Peyer's patch (tissue), 4 donors: ENCODE measurements around the gene HLA-C. TPM values are rescaled to one million over a fixed set of nuclear protein-coding genes. Genes with fewer than 3 reads are reported as not detected.
A peak's percentile ranks its signal among the peaks of the same experiment; 100 is the strongest.
"Not testable (repeated sequence)": the region's sequence is repeated elsewhere in the genome, so short reads cannot be mapped to it uniquely, and the experiment has no call there.

Experiments used
- DNase-seq, 3 donors: peaks; one replicate each; pipeline ENCODE4 v3.0.0-alpha.2; 2017 to 2019
- H3K27ac ChIP-seq, 4 donors: fragments of 200-600 bp; sonication (generic); one replicate each; pipeline ENCODE4 v1.5.1; 2016 to 2019
- H3K27me3 ChIP-seq, 2 donors: fragments of 200-600 bp; sonication (generic); one replicate each; pipeline ENCODE4 v1.5.1; 2019
- H3K36me3 ChIP-seq, 3 donors: fragments of 200-600 bp; sonication (generic); one replicate each; pipeline ENCODE4 v1.5.1; 2016 to 2019
- H3K4me1 ChIP-seq, 4 donors: fragments of 200-600 bp; sonication (generic); one replicate each; pipeline ENCODE4 v1.5.1; 2016 to 2019
- H3K4me3 ChIP-seq, 4 donors: fragments of 200-600 bp; sonication (generic); 1 replicate in 3 of 4; 2 replicates in 1 of 4; pipeline ENCODE4 v1.5.1; 2016 to 2019; ENCODE audit warnings: mild to moderate bottlenecking in 1 of 4
- H3K9me3 ChIP-seq, 4 donors: fragments of 200-600 bp; sonication (generic); one replicate each; pipeline ENCODE4 v1.5.1; 2016 to 2019; ENCODE audit warnings: mild to moderate bottlenecking in 1 of 4
- CTCF ChIP-seq, 6 experiments: fragments of 450-650 bp in 4 of 6; fragments of 200-600 bp in 2 of 6; sonication (generic) in 1 of 6; IDR thresholded peaks; one replicate each; pipeline ENCODE4 v1.5.1; 2017 to 2019; ENCODE audit warnings: antibody characterized with exemption in 6 of 6, mild to moderate bottlenecking in 3 of 6, moderate library complexity in 1 of 6
- POLR2A ChIP-seq, 2 donors: fragments of 450-650 bp; IDR thresholded peaks; one replicate each; pipeline ENCODE4 v1.5.1; 2017; ENCODE audit warnings: antibody characterized with exemption in 2 of 2, mild to moderate bottlenecking in 2 of 2, moderate library complexity in 2 of 2
- total RNA-seq, 4 donors: library from RNA; depleted of rRNA; stranded (reverse); fragments of >200 nt; gene quantifications; one replicate each; pipeline ENCODE4 v1.1.0, GENCODE V29; 2016

HLA-C gene
- total RNA-seq, 4 donors from 2014 or later = 144 to 1,614 (median 839) TPM

DNA sequence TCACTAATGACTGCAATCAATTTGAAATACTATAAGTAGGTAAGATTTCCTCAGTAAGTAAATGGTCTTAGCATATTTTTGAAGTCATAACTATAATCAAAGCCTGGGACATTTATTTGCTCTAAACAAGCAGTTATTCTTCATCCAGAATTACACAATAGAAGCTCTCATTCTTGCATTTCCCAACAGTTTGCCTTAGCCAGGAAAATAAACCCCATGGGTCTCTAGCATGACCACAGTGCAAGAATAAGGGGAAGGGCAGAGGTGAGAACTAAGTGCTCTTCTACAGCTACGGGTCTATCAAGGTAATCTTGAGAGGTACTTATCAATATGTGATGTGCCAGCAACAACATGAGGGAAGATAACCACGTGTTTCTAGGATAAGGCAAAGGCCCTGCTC is 14.1 kb upstream of the HLA-C start:
- Histone ChIP-seq H3K9me3 (no peaks in the 10 kb centered on the region), H3K27ac (no peak overlapping the region), H3K4me3 (no peak overlapping the region), H3K36me3 (no peaks in the 10 kb centered on the region), H3K4me1 (no peaks in the 10 kb centered on the region), H3K27me3 (no peaks in the 10 kb centered on the region)
- DNase-seq = no peak
- TF ChIP-seq POLR2A (IDR thresholded peaks at IDR 0.05) (no peak), CTCF (IDR thresholded peaks at IDR 0.05) (no peak)

DNA sequence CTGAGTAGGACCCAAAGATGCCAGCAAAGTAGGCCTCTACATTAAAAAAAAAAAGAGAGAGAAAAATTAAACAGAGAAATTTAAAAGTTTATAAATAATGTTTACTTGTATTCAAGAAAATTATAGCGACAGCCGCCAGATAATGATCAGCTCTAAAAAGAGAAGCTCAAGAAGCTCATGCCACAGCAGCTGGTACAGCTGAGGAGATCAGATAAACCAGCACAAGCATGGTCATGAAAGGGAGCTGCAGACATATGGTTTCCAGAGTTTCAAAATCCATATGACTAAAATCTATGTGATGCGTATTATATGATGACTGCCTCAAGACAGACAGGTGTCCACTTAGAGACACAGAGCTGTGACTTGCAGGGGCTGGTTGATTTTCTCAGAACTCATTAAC is 13.6 kb upstream of the HLA-C start:
- DNase-seq = no peak
- Histone ChIP-seq H3K27me3 (no peaks in the 10 kb centered on the region), H3K4me3 (no peak overlapping the region), H3K27ac (no peak overlapping the region), H3K36me3 (no peaks in the 10 kb centered on the region), H3K4me1 (no peaks in the 10 kb centered on the region), H3K9me3 (no peaks in the 10 kb centered on the region)
- no peak for TF ChIP-seq CTCF (IDR thresholded peaks at IDR 0.05)
- no peak for TF ChIP-seq POLR2A (IDR thresholded peaks at IDR 0.05)

DNA sequence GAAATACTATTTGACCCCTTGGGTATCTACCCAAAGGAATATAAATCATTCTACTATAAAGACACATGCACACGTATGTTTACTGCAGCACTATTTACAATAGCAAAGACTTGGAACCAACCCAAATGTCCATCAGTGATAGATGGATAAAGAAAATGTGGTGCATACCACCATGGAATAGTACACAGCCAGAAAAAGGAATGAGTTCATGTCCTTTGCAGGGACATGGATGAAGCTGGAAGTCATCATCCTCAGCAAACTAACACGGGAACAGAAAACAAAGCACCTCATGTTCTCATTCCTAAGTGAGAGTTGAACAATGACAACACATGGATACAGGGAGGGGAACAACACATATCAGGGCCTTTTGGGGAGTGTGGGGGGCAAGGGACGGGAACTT is 7.8 kb upstream of the HLA-C start:
- not testable (repeated sequence) for H3K27ac ChIP-seq, H3K27me3 ChIP-seq, H3K4me1 ChIP-seq, H3K36me3 ChIP-seq, H3K4me3 ChIP-seq, H3K9me3 ChIP-seq, DNase-seq

DNA sequence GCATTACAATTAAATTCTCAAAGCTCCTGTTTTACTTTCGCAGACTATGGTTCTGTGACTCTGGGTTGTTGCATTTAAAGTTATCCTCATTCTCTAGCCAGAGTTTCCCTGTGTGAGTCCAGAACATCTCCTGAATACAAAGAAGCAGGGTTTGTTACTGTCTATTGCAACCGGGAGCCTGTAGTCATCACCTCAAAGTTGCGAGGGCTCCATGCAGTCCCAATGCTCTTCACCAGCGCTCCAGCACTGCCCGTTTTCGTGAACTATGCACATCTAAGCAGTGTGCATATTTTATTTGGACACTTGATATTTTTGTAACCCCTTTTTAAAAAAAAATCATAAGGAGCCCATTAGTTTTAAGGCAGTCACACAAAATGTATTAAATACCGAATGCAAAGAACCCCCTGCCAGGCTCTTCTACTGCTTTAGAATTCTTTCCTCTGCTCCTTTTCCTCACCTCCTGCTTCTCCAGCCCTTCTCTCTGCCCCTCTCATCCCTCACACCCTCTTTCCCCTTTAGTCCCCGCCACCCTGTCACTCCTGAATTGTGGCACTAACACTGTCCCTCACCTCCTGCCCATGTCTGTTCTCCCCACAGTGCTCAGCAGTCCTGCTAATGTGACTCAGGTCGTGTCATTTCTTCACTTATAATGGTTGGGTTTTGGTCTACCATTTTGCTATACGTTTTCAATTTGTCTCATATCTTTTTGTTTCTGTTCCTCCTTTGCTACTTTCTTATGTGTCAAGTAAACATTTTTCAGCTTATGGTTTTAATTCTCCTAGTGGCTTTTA is 1.1 kb upstream of the HLA-C start:
- Histone ChIP-seq H3K27ac (peak overlapping the region; percentile 79 to 100 (median 98)), H3K9me3 (no peaks in the 10 kb centered on the region), H3K4me1 (no peaks in the 10 kb centered on the region), H3K4me3 (peak overlapping the region in 3 of 4 donors; percentile 48 to 93 (median 81)), H3K36me3 (peaks cover 0 to 5% (median 0%) of the 10 kb centered on the region in 3 donors), H3K27me3 (no peaks in the 10 kb centered on the region)
- TF ChIP-seq CTCF (IDR thresholded peaks at IDR 0.05) (no peak), POLR2A (IDR thresholded peaks at IDR 0.05) (no peak)
- DNase-seq = peak in 2 of 3 donors; percentile 59 to 62

DNA sequence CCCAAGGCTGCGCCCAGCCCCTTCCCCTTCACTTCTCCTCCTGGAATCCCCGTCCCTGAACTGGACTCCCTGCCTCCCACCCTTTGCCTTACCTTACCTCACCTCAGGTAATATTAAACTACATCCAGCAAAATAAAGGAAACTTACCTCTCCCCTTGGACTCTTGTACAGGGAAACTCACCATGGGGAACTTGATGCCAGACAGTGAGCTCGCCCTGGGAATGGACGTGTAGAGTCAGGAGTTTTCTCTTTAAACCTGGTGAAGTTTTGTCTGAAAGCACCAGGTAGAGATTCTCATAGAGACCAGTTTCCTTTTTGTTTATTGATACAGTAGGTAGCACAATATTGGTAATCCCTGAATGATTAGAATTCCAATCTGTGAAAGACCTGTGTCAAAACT is 544 bp upstream of the HLA-C start:
- H3K27me3 ChIP-seq = no peaks in the 10 kb centered on the region
- H3K4me3 ChIP-seq = peak overlapping the region; percentile 48 to 93 (median 86)
- H3K9me3 ChIP-seq = no peaks in the 10 kb centered on the region
- peak overlapping the region; percentile 79 to 100 (median 98) for H3K27ac ChIP-seq
- no peak for TF ChIP-seq POLR2A (IDR thresholded peaks at IDR 0.05)
- no peak for TF ChIP-seq CTCF (IDR thresholded peaks at IDR 0.05)
- peak in 1 of 3 donors; percentile 38 for DNase-seq
- H3K36me3 ChIP-seq = peaks cover 0 to 7% (median 0%) of the 10 kb centered on the region in 3 donors
- H3K4me1 ChIP-seq = no peaks in the 10 kb centered on the region

DNA sequence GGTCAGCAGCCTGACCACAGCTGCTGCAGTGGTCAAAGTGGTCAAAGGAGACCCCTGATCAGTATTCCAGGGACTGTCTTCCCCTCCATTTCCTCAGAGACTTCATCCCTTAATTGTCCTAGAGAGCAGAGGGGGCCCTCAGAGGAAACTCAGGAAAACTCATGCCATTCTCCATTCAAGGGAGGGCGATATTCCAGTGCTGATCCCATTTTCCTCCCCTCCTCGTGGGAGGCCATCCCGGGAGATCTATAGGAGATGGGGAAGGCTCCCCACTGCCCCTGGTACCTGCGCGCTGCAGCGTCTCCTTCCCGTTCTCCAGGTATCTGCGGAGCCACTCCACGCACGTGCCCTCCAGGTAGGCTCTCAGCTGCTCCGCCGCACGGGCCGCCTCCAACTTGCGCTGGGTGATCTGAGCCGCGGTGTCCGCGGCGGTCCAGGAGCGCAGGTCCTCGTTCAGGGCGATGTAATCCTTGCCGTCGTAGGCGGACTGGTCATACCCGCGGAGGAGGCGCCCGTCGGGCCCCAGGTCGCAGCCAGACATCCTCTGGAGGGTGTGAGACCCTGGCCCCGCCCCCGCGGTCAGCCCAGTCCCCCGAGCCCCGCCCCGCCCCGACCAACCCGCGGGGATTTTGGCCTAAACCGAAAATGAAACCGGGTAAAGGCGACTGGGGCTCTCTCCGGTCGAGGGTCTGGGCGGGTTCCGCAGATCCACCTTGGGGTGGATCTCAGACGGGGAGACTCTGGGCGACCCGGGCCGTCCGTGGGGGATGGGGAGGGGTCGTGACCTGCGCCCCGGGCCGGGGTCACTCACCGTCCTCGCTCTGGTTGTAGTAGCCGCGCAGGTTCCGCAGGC is 878 bp downstream of the HLA-C start:
- Histone ChIP-seq H3K36me3 (peaks cover 0 to 7% (median 0%) of the 10 kb centered on the region in 3 donors), H3K9me3 (no peaks in the 10 kb centered on the region), H3K4me3 (peak overlapping the region; percentile 48 to 93 (median 86)), H3K27me3 (no peaks in the 10 kb centered on the region), H3K27ac (peak overlapping the region; percentile 79 to 100 (median 98)), H3K4me1 (no peaks in the 10 kb centered on the region)
- DNase-seq = peak; percentile 75 to 93 (median 79)
- TF ChIP-seq CTCF (IDR thresholded peaks at IDR 0.05) (no peak), POLR2A (IDR thresholded peaks at IDR 0.05) (peak in 1 of 2 donors; percentile 4)
